Fibroblast of skin of scalp (primary cell): ENCODE data around the gene RERE.
A peak's percentile ranks its signal among the peaks of the same experiment; 100 is the strongest.

Experiments
- DNase-seq: peaks from one replicate; pipeline ENCODE4 v3.0.0-alpha.2; 2013

RERE gene

DNA sequence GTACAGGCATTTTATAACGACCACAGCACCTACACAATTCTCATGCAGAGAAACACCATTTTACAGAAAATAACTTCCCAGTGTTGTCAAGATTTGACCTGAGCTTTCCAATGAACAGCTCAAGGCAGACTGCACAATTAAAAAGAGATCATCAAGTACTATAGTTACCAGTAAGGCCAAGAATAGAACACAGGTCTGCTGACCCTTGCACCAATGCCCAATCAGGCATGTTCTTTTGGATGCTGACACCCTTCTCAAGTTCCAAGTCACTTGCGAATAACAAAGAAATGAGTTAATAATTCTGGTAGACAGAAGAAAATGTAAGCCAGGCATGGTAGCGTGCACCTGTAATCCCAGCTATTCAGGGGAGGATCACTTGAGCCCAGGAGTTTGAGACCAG is 397.6 kb downstream of the RERE start:
- no peak for DNase-seq

DNA sequence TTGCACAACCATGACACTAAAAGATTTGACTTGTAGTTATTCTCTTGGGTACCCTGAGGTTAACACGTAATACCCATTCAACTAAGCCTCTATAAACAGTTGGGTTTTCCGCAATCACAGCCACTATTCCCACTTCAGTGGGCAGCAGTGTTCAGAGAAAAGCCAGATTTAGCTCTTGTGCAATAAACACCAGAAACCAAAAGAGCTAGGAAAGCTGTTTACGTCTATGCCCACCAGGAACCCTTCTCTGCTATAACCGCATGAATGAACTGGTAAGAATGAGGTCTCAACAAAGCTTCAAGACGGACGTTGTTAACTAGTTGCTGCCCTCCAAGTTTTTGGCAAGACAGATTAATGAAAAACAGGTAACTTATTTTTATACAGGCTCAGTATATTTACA is 398.3 kb downstream of the RERE start:
- DNase-seq: no peak

DNA sequence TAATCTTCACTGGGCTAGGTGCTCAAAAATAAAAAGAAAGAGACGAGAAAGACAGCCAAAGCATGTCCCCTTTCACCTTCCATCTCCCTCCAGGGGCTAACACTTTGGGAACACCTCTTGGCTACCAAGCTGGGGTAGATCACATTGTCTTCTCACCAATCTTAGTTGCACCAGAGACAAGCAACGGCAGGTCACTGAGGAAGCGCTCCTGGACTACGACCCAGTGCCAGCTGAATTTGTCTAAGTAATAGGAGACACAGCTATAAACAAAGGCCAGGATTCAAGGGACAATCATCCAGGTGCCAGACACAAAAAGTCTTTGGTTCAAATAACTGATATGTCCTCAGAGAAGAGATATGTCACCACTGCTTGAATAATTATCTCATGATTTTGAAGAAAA is 399.1 kb downstream of the RERE start:
- DNase-seq: no peak

DNA sequence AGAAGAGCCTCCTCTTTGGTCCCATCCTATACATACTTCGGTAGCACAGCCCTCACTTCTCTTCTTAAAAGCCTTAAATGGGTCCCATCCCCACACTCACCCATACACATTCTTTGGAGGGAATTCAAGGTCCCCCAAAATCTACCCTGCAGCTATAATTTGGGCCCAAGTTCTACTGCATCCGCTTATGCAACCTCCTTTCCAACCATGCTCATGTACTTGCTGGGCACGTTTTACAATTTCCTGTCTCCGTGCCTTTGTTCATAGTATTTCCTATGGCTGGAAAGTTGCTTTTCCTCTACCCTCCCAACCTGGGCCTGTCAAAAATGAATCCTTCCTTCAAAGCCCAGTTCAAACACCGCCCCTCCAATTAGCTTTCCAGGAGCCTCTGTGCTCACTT is 399.8 kb downstream of the RERE start:
- DNase-seq: no peak

DNA sequence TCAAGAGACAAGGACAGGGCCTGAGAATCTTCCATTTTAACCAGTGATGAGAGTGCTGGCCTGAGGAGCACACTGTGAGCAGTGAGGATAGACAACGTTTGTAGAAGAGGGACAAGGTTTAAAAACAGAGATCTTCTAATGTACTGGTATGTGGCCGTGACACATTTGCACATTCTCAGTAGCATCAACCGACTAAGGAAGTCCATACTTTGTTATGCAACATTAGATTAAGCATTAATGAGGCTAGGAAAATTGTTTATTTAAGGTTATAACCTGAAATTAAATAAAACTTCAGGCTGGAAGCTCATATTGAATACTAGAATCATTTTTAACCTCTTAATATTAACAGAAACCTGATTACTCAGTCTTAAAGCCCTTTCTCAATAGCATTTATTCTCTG is 400.6 kb downstream of the RERE start:
- DNase-seq: no peak

DNA sequence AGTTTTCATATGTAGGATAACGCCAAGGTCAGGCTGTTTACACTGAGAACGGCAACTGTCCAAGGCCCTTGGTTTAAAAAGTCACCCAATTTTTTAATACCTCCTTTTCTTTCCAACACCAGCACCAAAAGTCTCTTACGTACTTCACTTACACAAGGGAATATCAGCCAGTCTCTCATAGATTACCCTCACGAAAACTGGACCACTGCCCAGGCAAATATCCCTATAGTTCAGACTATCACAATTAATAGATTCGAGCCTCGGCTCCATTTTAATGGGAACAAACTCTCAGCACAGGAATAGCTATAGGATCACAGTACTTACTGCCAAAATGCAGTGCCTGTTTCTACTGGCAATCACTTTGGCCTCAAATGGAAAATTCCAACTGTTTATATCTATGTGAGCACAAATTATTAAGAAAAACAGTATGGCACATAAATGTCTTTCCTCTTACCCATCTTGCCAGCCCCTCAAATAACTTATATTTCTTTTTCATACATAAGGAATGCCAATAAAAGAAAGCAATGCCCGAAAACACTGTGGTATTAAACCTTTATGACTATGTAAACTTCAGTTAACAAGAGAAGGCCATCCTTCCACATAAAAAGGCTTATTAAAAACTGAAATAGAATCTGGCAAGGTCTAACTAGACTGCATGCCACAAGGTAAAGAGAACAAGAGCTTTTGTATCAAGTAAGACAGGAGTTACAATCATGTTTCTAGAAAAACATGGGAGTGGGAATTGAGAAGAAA is 401.7 kb downstream of the RERE start:
- DNase-seq: no peak

DNA sequence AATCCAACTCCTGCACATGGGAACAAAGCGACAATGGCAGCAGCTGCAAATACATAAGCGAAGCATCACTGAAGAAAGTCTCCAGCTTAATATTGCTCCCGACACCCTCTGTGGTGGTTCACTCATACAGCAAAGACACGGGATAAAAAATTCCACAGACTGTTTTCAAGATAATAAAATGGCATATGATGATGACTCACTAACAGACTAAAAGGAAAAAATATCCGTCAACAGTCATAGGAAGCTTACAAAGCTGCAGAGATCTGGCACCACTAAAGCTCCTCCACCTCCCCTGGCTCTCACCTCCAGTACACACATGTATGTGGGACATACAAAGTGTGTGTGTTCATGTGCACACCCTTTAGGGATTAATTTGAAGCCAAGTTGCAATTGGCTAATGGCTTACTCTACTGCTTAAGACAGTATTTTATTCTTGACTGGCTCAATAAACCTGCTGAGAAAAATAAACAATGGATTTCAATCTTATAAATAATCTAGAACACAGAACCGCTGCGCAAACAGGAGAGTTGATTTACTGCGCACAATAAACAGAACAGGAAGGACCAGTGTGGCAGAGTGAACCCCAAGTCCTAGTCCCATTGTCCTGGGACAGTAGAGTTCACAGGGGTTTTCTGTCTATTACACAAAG is 405.1 kb downstream of the RERE start:
- DNase-seq: peak; percentile 79

DNA sequence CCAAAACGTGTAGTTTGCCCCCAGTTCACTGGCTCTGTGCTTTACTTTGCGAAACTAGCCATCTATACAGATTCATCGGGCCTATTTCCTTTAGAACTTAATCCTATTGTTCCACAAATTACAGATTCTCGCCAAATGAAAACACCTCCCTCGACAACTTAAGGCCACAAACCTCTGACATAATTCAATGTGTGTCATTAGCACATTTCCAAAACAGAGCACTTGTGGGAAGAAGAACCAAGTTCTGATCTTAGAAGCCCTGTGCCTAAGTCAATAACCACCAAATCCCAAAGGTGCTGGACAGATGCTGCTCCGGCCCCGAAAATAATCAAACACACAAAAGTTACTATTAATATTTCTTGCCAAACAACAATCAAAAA is 405.6 kb downstream of the RERE start:
- DNase-seq: no peak

DNA sequence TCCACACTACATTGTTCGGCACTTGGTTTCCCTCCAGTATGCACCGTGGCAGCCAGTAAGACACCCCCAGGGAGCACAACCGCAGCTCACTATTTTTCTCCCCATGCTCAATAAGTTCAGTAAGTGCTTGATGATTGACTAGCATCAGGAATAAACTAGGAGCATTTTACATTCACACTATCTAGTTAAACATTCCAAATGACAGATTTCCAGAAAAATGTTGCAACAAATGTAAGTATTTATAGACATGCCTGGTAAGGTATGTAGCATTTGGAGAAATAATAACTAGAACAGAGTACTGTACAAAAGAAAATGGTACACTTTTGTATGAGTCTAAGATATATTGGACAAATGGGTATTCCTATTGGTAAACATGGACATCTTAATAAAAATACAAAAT is 406.6 kb downstream of the RERE start:
- peak; percentile 54 for DNase-seq

DNA sequence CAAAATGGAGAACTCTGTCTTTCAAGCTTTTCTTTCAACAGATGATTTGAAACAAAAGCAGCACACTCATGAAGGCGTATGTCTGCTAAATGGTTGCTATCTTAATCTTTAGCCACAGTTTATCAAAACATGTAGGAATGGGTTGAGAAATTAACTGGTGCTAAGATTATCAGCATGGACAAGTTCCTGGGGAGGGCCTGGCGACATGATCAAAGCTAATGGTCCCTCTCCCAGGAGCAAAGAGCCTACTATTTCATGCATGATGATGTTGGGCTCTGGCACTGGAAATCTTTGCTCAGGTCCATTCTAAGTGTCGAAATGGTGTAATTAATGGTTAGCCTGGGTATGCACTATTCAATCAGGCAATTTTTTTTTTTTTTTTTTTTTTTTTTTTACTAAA is 407.8 kb downstream of the RERE start:
- no peak for DNase-seq

DNA sequence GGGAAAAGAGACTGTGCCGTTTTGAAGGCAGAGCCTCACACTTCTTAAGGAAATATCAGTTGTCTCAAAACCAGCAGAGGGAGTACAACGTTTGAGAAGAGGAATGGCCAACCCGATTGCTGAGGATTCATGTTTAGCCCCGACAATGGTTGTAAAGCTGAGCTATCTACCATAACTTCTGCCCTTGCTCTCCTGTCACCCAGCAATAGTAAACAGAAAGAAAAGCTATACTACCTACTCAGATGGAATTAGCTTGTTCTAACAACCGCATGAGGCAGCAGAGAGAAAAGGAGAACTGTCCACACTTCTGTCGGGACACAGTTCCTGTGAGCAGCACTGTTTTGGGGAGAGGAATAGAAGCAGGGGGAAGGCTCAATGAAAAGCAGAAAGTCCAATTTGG is 408.3 kb downstream of the RERE start:
- DNase-seq: peak; percentile 66

DNA sequence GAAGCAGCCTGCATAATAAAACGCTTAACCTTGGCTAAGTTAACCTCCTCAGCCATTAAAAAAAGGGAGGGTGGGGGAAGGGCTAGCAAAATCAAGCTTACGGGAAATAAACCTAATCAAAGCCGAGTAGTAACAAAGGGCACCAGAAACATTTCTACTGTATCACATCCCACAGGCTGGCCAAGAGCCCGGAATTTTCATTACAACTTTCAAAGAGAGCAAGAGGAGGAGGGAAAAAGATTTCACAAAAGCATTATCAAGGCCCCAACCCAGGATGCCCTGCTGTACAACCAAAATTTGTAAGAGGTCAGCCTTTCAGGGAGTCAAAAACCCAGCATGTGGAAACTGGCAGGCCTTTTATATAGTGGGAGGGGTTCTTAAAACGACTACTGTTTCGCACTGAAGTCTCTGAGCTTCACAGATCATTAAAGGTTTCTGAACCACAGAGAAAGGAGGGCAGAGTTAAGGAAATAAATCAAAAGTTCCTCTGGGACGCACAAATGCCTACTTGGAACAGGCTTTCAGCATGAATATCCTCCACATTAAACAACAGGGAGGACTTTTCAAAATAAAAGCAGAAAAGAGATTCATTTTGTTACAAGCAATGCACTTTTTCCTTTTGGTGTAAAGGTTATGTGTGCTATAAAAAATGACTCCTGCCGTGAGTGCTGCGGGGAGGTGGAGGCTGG is 409.1 kb downstream of the RERE start:
- DNase-seq: peak; percentile 79

DNA sequence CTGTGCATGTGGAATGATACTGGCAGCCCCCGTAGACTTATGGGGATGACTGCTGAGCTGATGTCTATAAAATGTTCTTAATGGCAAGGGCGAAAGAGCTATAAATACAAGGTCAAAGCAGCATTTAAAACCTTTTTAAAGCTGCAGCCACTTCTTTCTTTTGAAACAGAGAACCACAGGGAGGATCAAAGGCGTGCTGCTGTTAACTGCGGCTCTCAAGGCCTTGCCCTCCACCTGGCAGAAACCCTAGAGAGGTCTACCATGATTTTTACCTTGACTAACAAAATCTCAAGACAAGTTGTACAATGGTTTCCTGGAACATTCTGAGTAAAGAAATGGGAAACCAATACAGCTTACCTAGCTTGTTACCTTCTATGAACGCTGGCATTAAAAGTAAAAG is 409.8 kb downstream of the RERE start:
- DNase-seq: no peak

DNA sequence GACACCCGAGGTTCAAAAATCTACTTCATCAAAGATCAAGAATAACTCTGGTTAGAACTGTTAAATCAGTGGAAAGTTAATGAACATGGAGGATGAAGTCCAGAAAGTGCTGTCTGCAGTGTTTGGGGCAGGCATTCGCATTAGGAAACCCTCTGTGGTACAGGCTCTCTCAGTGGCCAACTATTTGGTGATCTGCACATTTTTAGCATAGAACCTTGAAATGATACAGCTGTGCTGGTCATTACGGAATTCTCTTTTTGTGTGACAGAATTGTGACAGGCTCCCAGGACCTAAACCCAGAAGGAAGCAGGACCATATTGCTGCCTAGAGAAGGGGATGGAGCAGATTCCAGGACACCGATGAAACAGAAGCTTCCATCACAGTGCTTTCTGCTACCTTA is 410.5 kb downstream of the RERE start:
- no peak for DNase-seq

DNA sequence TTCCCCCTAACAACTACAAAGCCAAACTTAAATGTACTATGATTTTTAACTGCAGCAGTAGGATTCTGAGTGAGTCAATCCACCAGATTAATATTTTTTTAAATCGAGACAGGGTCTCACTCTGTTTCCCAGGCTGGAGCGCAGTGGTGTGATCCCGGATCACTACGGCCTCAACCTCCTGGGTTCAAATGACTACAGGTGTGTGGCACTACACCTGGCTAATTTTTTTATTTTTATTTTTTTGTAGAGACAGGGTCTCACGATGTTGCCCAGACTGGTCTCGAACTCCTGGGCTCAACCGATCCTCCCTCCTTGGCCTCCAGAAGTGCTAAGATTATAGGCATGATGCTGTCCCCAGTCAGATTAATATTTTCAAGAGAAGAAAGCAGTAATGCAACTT is 411.4 kb downstream of the RERE start:
- DNase-seq: no peak

DNA sequence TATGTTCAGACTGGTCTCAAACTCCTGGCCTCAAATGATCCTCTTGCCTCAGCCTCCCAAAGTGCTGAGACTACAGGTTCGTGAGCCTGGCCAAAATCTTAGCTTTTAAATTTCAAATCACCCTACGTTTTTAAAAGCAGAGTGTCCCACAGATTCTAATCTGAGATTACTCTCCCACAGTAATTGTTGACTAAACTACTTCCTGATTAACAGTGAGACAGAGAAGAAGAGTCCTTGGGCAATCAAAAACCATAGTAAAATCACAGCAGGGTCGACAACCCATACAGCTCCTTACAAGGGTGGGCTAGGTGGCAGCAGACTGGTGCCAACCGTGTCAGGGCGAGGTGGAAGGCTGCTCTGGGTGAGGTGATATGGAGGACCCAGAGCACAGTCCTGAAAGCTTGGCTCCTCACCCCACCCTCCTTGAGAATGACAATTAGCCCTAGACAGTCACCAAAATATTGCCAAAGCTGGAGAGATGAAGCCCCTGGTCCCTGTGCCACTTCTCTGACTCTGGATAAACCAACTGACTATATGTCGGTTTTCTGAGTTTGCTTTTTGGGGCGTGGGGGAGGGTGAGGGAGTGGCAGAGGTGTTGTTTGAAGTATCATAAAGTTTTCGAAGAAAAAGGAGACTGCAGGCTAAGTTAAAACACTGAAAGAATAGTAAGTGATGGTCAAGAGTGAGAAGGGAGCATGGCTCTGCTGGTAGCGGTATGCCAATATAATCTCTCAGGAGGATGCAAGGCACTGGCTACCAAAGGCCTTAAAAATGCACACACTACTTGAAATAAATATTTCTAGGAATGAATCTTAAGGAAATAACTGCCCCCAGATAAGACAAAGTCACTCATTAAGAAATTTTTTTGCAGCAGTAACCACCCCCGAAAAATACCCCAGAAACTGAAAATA is 412.7 kb downstream of the RERE start:
- DNase-seq: no peak

DNA sequence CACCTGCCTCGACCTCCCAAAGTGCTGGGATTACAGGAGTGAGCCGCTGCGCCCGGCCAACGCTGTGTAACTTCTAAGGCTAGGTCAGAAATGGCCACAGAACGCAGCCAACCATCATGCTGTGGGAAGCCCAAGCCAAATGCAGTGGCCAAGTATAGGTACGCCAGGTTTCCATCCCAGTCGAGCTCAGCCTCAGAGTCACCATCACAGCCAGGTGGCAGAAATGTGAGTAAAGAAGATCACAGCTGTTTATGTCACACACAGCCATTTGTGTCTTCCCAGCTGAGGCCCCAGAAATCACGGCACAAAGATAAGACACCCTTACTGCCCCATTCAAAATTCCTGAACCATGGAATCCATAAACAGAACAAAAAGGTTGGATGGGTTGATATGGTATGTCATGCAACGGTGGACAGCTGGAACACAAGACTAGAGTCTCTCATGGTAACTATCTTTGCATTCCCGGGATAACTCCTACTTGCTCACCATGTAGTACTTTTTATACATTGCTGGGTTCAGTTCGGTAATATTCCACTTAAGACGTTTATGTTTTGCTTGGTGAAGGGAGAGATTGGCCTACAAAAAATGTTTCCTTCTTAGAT is 415.2 kb downstream of the RERE start:
- DNase-seq: no peak

DNA sequence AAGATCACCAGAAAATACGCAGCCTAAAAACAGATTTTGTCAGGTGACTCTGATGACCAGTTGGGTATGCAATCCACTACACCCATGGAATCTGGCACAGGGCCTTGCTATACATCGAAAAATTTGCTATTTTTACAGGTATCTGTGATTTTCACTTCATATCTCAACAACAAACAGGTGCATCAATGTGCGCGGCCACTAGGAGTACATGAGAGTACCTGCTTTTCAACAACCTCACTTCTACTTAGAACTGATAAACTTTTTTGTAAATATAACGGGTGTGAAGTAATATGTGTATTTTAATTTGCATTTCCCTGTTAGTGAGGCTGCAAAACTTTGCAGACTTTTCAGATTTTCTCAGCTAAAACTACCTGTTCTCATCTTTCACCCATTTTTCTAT is 418.8 kb downstream of the RERE start:
- no peak for DNase-seq

DNA sequence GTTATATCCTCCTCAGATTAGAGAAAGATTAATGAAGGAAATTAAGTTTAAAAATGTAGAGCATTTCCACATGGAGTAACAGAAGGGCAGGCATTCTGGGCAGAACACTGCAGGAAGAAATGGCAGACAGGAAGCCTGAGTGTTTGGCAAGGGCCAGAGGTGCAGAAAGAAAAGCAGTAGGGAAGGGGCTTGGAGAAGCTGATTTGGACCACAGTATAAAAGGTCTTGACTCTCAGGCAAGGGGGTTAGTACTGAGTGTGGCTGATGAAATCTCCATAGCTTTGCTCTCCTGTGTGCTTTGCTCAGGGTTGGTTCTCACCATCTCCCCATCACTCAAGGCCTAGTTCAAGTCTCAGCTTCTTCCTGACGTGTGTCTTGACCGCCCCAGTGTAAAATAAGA is 419.4 kb downstream of the RERE start:
- no peak for DNase-seq

DNA sequence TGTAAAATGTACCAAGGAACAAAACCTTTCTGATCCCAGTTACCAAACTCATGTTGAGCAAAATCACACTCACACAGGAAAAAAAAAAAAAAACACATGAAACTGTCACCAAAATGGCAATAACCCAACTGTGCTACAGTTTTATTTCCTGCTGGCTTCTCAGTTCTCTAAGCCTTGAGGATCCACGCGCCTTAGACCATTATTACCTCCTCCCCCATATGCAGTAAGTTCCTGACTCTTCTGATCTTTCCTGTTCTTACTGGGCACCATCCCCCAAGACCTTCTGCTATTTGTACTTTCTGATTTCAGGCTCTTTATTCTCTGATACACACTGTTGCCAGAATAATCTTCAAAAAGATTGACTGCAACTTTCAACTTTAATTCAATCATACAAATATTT is 419.9 kb downstream of the RERE start:
- DNase-seq: peak; percentile 35

DNA sequence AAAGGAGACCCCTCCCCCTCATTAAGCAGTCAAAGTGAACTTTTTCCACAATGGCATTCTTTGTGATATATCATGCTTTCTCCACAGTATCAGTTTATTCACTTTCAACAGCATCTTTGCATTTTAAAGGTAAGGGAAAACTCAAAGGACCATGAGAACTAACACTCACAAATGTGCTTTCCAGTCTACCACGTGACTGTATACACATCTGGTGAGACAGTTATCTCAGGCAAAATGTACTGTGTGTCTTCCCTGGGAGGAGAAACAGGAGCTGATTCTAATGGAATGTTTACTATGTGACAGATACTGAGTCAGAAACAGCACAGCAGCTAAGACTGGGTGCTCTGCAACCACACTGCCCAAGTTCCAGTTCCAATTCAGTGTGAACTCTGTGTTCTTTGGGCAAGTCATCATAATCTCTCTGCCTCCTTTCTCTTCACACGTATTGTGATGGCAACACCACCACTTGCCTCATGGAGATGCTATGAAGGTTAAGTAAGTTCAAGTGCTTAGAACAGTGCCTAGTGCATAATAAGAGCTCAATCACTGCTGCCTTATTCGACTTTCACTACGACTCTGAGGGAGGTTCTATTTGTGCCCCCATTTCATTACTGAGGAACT is 420.5 kb downstream of the RERE start:
- peak; percentile 98 for DNase-seq
